ENCODE data around the gene ZNF524.

The ZNF524 gene

DNA sequence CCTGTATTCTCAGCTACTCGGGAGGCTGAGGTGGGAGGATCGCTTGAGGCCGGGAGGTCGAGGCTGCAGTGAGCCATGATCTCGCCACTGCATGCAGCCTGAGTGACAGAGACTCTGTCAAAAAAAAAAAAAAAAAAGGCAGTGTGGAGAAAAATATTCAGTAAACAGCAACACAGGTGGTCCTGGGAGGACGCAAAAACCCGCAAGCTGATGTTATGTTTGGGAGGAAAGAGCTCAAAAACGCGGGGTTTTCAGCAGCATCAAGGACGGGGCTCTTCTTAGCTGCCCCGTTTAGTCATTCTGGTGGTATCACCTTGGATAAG, 24.9 kb downstream of the ZNF524 start:
- DNase-seq (ENCODE audit: low read depth): no peak
- peak overlapping the region; percentile 41 for H3K4me3 ChIP-seq (ENCODE audit: low read depth, low read length)
- TF ChIP-seq, protein P1, sequence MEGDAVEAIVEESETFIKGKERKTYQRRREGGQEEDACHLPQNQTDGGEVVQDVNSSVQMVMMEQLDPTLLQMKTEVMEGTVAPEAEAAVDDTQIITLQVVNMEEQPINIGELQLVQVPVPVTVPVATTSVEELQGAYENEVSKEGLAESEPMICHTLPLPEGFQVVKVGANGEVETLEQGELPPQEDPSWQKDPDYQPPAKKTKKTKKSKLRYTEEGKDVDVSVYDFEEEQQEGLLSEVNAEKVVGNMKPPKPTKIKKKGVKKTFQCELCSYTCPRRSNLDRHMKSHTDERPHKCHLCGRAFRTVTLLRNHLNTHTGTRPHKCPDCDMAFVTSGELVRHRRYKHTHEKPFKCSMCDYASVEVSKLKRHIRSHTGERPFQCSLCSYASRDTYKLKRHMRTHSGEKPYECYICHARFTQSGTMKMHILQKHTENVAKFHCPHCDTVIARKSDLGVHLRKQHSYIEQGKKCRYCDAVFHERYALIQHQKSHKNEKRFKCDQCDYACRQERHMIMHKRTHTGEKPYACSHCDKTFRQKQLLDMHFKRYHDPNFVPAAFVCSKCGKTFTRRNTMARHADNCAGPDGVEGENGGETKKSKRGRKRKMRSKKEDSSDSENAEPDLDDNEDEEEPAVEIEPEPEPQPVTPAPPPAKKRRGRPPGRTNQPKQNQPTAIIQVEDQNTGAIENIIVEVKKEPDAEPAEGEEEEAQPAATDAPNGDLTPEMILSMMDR (IDR thresholded peaks at IDR 0.05; ENCODE audit: low read depth, low read length, missing control alignments): no peak

DNA sequence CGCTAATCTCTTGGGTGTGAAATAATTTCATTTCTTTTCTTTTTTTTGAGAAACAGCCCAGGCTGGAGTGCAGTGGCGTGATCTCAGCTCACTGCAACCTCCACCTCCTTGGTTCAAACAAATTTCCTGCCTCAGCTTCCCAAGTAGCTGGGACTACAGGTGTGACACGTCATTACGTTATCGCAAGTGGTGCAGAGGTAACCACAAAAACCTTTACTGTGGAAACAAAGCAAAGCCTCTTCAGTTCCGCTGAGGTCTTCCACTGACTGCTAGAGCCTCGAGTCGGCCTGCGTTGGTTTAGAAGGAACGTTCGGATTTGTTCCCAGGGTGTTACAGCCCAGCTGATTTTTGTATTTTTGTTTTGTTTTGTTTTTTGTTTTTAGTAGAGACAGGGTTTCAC, 26.3 kb downstream of the ZNF524 start:
- H3K4me3 ChIP-seq (ENCODE audit: low read depth, low read length): no peak overlapping the region
- TF ChIP-seq, protein P1 (IDR thresholded peaks at IDR 0.05; ENCODE audit: low read depth, low read length, missing control alignments): no peak
- peak; percentile 58 for DNase-seq (ENCODE audit: low read depth)

DNA sequence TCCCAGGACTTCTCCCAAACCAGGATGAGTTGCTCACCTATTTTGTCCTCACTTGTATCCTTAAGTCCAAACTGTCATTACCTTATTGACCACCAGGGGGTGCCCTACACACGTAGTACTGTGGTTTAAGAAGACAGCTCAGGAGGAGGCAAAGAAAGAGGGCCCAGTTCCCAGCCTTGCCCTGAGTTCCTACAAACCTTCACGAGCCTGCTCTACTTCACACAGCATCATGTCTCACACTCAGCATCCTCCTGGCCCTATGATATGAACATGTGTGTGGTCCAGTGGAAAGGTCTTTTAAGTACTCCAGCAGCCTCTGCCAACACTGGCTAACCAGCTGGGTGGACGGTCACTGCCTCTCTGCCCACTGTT, 32.4 kb downstream of the ZNF524 start:
- TF ChIP-seq, protein P1 (IDR thresholded peaks at IDR 0.05; ENCODE audit: low read depth, low read length, missing control alignments): peak; percentile 81
- H3K4me3 ChIP-seq (ENCODE audit: low read depth, low read length): no peak overlapping the region
- DNase-seq (ENCODE audit: low read depth): peak; percentile 96

DNA sequence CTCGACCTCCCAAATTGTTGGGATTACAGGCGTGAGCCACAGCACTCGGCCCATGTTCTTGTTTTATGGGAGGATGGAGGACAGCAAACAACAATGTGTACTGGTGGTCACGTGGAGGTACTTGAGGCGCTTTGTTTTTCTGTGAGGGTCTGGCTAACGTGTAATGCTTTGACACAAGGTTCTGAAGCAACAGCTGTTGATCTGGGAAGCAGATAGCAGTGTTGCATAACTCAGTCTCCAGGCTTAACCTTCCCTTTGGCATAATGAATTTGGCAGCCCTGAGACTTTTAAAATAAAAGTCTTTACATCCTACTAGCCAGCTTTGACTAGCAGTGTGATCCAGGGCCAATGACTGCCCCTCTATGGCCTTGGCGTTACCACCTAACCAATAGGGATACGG, 33.8 kb downstream of the ZNF524 start:
- TF ChIP-seq, protein P1 (IDR thresholded peaks at IDR 0.05; ENCODE audit: low read depth, low read length, missing control alignments): no peak
- no peak for DNase-seq (ENCODE audit: low read depth)
- peak overlapping the region; percentile 93; the same call in 1 of the 2 replicates for H3K4me3 ChIP-seq (ENCODE audit: low read depth, low read length)

DNA sequence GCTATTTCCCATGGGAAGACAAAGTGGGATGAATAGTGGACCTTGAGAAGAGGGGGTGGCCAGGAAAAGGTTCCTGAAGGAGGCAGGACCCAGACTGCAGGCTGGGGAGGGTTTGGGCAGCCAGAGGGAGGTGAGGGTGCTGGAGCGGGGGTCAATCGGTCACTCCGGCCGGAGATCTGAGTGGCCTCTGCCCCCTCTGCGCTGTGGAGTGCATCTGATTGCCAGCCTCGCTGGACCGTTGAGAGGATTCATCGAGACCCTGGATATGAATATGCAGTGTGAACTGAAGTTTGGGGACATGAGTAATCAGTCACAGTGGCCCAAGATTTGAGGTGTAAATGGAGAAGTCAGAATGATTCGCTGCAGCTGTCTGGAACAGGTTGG, 35.2 kb downstream of the ZNF524 start:
- TF ChIP-seq, protein P1 (IDR thresholded peaks at IDR 0.05; ENCODE audit: low read depth, low read length, missing control alignments): no peak
- DNase-seq (ENCODE audit: low read depth): no peak
- peak overlapping the region; percentile 93 for H3K4me3 ChIP-seq (ENCODE audit: low read depth, low read length)

DNA sequence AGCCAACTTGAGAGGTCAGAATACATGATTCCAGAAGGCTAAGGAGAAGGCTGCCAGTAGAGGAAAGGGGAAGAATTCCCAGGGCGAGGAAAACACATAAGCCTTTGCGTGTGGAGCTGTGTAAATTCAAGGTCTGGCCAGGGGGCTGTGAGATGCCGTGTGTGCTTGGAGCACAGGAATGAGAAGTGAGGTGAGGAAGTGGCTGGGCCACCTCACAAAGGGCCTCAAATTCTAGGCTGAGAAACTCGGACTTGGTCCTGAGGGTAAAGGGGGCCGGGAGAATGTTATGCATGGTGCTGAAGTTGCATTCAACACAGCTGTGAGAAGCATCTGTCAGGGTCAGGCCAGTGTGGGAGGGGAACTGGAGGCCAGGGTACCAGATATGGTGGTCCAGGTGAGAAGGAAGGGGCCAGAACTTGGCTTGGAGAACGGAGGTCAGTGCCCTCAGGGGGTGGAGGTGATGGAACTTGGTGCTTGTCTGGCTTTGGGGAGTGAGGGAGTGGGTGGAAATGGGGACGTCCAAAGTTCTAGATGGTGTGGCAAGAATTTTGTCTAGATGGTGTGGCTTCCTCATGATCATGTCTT, 35.9 kb downstream of the ZNF524 start:
- TF ChIP-seq, protein P1 (IDR thresholded peaks at IDR 0.05; ENCODE audit: low read depth, low read length, missing control alignments): no peak
- DNase-seq (ENCODE audit: low read depth): no peak

DNA sequence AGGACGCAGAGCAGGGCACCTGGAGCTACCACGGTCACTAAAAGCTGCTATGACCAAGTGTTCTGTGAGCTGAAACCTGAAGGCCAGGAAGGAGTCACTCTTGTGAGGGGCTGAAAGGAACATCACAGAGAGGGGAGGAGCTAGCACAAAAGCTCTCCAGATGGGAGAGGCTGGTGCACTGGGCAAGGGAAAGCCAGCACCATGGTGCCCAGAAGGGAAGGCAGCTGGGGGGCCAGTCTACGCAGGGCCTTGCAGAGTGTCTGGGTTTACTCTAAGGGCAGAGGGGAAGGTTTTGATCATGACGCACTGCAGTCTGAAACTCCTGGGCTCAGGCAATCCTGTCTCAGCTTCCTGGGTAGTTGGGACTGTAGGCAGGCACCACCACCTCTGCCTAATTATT, 36.6 kb downstream of the ZNF524 start:
- TF ChIP-seq, protein P1 (IDR thresholded peaks at IDR 0.05; ENCODE audit: low read depth, low read length, missing control alignments): no peak
- no peak for DNase-seq (ENCODE audit: low read depth)

More for the DNA sequence above, 35.9 kb downstream of the ZNF524 start:
- peak overlapping the region; percentile 93 for H3K4me3 ChIP-seq (ENCODE audit: low read depth, low read length)

More for the DNA sequence above, 36.6 kb downstream of the ZNF524 start:
- peak overlapping the region; percentile 93 for H3K4me3 ChIP-seq (ENCODE audit: low read depth, low read length)

All from GM12864 (cell line).